SK-N-SH (cell line): ENCODE measurements around the gene NEK2. TPM values are rescaled to one million over a fixed set of nuclear protein-coding genes. Genes with fewer than 3 reads are reported as not detected.

Experiments
- CTCF ChIA-PET: fragments of 300-600, 350-600 bp; formaldehyde crosslinking; extraction: SDS; loops from one replicate; lab custom pipeline; 2021; lab: Yijun Ruan, JAX
- POLR2A ChIA-PET: fragments of 350-600 bp; sonication (Branson Sonifier 250); formaldehyde crosslinking; extraction: SDS; loops from one replicate; lab custom pipeline; 2020; ENCODE audit warnings: antibody characterized with exemption, inconsistent platforms; lab: Yijun Ruan, JAX
- DNase-seq: peaks from one replicate; pipeline ENCODE4 v3.0.0; 2012
- H2AFZ ChIP-seq: fragments of 200-600 bp; sonication (generic); 2 replicates; pipeline ENCODE4 v1.8.1; 2016; ENCODE audit warnings: antibody characterized with exemption, mild to moderate bottlenecking, low read depth
- H3F3A ChIP-seq: fragments of 200-600 bp; sonication (generic); replicated peaks from 2 replicates; pipeline ENCODE3; 2016; ENCODE audit warnings: antibody characterized with exemption, mild to moderate bottlenecking; ENCODE audit not compliant: insufficient read depth
- H3K27ac ChIP-seq, 2 experiments: fragments of 200-500 bp in 1 of 2; fragments of 200-600 bp in 1 of 2; sonication (Bioruptor generic) in 1 of 2; sonication (generic), shearing (Covaris generic) in 1 of 2; 2 replicates each; pipeline versions ENCODE4 v1.5.1 to v1.6.1; 2014 to 2016; ENCODE audit warnings: low read depth in 2 of 2, inconsistent platforms in 1 of 2, low read length in 1 of 2, mild to moderate bottlenecking in 1 of 2, mixed read lengths in 1 of 2
- H3K27me3 ChIP-seq: fragments of 200-600 bp; sonication (generic), shearing (Covaris generic); 2 replicates; pipeline ENCODE4 v1.6.1; 2016; ENCODE audit warnings: mixed run types; ENCODE audit not compliant: insufficient read depth
- H3K36me3 ChIP-seq, 2 experiments: fragments of 200-500 bp in 1 of 2; fragments of 200-600 bp in 1 of 2; sonication (Bioruptor generic) in 1 of 2; sonication (generic) in 1 of 2; replicated peaks in 1 of 2; 2 replicates each; pipeline versions ENCODE3 to v1.5.1; 2014 to 2016; ENCODE audit warnings: low read length in 1 of 2, mild to moderate bottlenecking in 1 of 2; ENCODE audit not compliant: insufficient read depth in 2 of 2, control insufficient read depth in 1 of 2
- H3K4me1 ChIP-seq, 2 experiments: fragments of 200-500 bp in 1 of 2; fragments of 200-600 bp in 1 of 2; sonication (Bioruptor generic) in 1 of 2; sonication (generic), shearing (Covaris generic) in 1 of 2; 2 replicates each; pipeline versions ENCODE4 v1.5.1 to v1.6.1; 2014 to 2016; ENCODE audit warnings: low read depth in 1 of 2, low read length in 1 of 2, mixed run types in 1 of 2; ENCODE audit not compliant: insufficient read depth in 2 of 2, control insufficient read depth in 1 of 2
- H3K4me2 ChIP-seq: fragments of 200-600 bp; sonication (generic), shearing (Covaris generic); 2 replicates; pipeline ENCODE4 v1.6.1; 2017; ENCODE audit warnings: mixed run types
- H3K4me3 ChIP-seq, 2 experiments: fragments of 200-500 bp in 1 of 2; fragments of 200-600 bp in 1 of 2; sonication (Bioruptor generic) in 1 of 2; sonication (generic), shearing (Covaris generic) in 1 of 2; 2 replicates each; pipeline versions ENCODE4 v1.5.1 to v1.8.1; 2014 to 2016; ENCODE audit warnings: low read depth in 2 of 2, inconsistent platforms in 1 of 2, low read length in 1 of 2, mild to moderate bottlenecking in 1 of 2, mixed read lengths in 1 of 2, moderate library complexity in 1 of 2
- H3K79me2 ChIP-seq: fragments of 200-600 bp; sonication (generic); 2 replicates; pipeline ENCODE4 v1.8.1; 2017; ENCODE audit warnings: mild to moderate bottlenecking; ENCODE audit not compliant: insufficient read depth
- H3K9ac ChIP-seq: fragments of 200-600 bp; sonication (generic); 2 replicates; pipeline ENCODE4 v1.6.1; 2017; ENCODE audit warnings: mixed run types
- H3K9me2 ChIP-seq: fragments of 200-600 bp; sonication (generic); 2 replicates; pipeline ENCODE4 v1.6.1; 2017; ENCODE audit warnings: mixed run types
- H3K9me3 ChIP-seq: fragments of 200-600 bp; sonication (generic); 2 replicates; pipeline ENCODE4 v1.6.1; 2017; ENCODE audit warnings: mixed run types, mild to moderate bottlenecking, moderate library complexity
- H4K20me1 ChIP-seq: fragments of 200-600 bp; sonication (generic); 2 replicates; pipeline ENCODE4 v1.6.1; 2017; ENCODE audit warnings: mild to moderate bottlenecking, mixed run types; ENCODE audit not compliant: insufficient read depth
- CHD2 ChIP-seq: fragments of 150-350 bp; IDR thresholded peaks from 2 replicates; pipeline ENCODE4 v1.6.1; 2018; ENCODE audit warnings: low read length; ENCODE audit not compliant: partially characterized antibody
- CTCF ChIP-seq: fragments of 200-600 bp; sonication (generic); IDR thresholded peaks from 2 replicates; pipeline ENCODE4 v1.6.1; 2017; ENCODE audit warnings: antibody characterized with exemption, mild to moderate bottlenecking, moderate library complexity
- ELF1 ChIP-seq: IDR thresholded peaks from 2 replicates; pipeline ENCODE4 v1.4.0; 2012
- EP300 ChIP-seq, 2 experiments: IDR thresholded peaks; 2 replicates each; pipeline versions ENCODE4 v1.4.0 to v1.6.1; 2012; ENCODE audit warnings: borderline replicate concordance in 1 of 2, low read depth in 1 of 2, low read length in 1 of 2
- FOXM1 ChIP-seq: IDR thresholded peaks from 2 replicates; pipeline ENCODE4 v1.4.0; 2012; ENCODE audit warnings: low read depth, mild to moderate bottlenecking
- GATA2 ChIP-seq: sonication (generic); formaldehyde crosslinking; IDR thresholded peaks from 2 replicates; pipeline ENCODE4 v1.5.0; 2020; ENCODE audit warnings: mild to moderate bottlenecking, missing genetic modification reagents
- IRF3 ChIP-seq: fragments of 150-350 bp; IDR thresholded peaks from 2 replicates; pipeline ENCODE4 v1.6.1; 2016; ENCODE audit warnings: mild to moderate bottlenecking, low read depth, low read length
- MAX ChIP-seq: IDR thresholded peaks from 2 replicates; pipeline ENCODE4 v1.4.0; 2012; ENCODE audit warnings: low read depth
- MEF2A ChIP-seq: IDR thresholded peaks from 2 replicates; pipeline ENCODE4 v1.4.0; 2012; ENCODE audit warnings: low read depth, borderline replicate concordance
- POLR2AphosphoS5 ChIP-seq: IDR thresholded peaks from 2 replicates; pipeline ENCODE4 v1.6.1; 2012; ENCODE audit warnings: low read depth, low read length
- RCOR1 ChIP-seq: fragments of 150-350 bp; IDR thresholded peaks from 2 replicates; pipeline ENCODE4 v1.6.1; 2017; ENCODE audit warnings: antibody characterized with exemption, low read length
- RFX5 ChIP-seq: IDR thresholded peaks from 2 replicates; pipeline ENCODE4 v1.6.1; 2012; ENCODE audit warnings: mild to moderate bottlenecking, improper control_type of control experiment, low read length
- SMC3 ChIP-seq: IDR thresholded peaks from 2 replicates; pipeline ENCODE4 v1.6.1; 2012; ENCODE audit warnings: low read depth, low read length, improper control_type of control experiment
- TAF1 ChIP-seq: IDR thresholded peaks from 2 replicates; pipeline ENCODE4 v1.6.1; 2012; ENCODE audit warnings: low read depth, mild to moderate bottlenecking, low read length, moderate library complexity, borderline replicate concordance
- TCF12 ChIP-seq: IDR thresholded peaks from 2 replicates; pipeline ENCODE4 v1.4.0; 2012
- TEAD4 ChIP-seq: IDR thresholded peaks from 2 replicates; pipeline ENCODE4 v1.4.0; 2012; ENCODE audit warnings: mild to moderate bottlenecking, borderline replicate concordance; ENCODE audit not compliant: insufficient read depth
- YY1 ChIP-seq: IDR thresholded peaks from 2 replicates; pipeline ENCODE4 v1.4.0; 2012; ENCODE audit warnings: low read depth, mild to moderate bottlenecking
- ZBTB33 ChIP-seq: IDR thresholded peaks from 2 replicates; pipeline ENCODE4 v1.4.0; 2012; ENCODE audit warnings: low read depth, borderline replicate concordance
- WGBS: methylation state at CpG from one replicate; pipeline ENCODE4 v1.1.6; 2017; ENCODE audit warnings: low lambda C conversion rate; 5-methylcytosine and 5-hydroxymethylcytosine counted together
- polyA plus RNA-seq, 3 experiments: library from polyadenylated mRNA; depleted of rRNA; stranded (reverse); fragments of >200 nt; gene quantifications; 2 replicates each; pipeline ENCODE4 v1.2.3, GENCODE V29; 2012
- TF ChIP-seq, protein P1 (sequence below): fragments of 150-350 bp; IDR thresholded peaks from 2 replicates; pipeline ENCODE4 v1.6.1; 2017; ENCODE audit warnings: antibody characterized with exemption, low read length, low read depth, borderline replicate concordance

NEK2 gene
- polyA plus RNA-seq, 1 of the 3 experiments (the other 2 are of a cell fraction): 9.4 TPM

- CTCF ChIA-PET: interaction anchor here (0.5 to 4.0 kb wide), 6 partner anchors 8 to 282 kb away, joined by 3 to 16 read pairs (median 3); no protein-coding TSS in a partner anchor
- H3K9me3 ChIP-seq: no peaks in the 10 kb centered on the region
- no peaks in the 10 kb centered on the region for H3K9me2 ChIP-seq
- TF ChIP-seq GATA2 (no peak), FOXM1 (no peak), EP300 (IDR thresholded peaks at IDR 0.05; ENCODE audit: borderline replicate concordance in 1 of 2, low read depth in 1 of 2, low read length in 1 of 2) (no peak), ELF1 (no peak), POLR2AphosphoS5 (no peak), IRF3 (no peak), YY1 (no peak), TCF12 (no peak), SMC3 (no peak), TAF1 (no peak), MAX (no peak)
- TF ChIP-seq, protein P1, sequence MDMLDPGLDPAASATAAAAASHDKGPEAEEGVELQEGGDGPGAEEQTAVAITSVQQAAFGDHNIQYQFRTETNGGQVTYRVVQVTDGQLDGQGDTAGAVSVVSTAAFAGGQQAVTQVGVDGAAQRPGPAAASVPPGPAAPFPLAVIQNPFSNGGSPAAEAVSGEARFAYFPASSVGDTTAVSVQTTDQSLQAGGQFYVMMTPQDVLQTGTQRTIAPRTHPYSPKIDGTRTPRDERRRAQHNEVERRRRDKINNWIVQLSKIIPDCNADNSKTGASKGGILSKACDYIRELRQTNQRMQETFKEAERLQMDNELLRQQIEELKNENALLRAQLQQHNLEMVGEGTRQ: no peak
- no peak overlapping the region for H3K9ac ChIP-seq
- DNase-seq: no peak
- H3K36me3 ChIP-seq: no peaks in the 10 kb centered on the region
- H3K4me3 ChIP-seq: no peak overlapping the region
- H3K79me2 ChIP-seq: no peaks in the 10 kb centered on the region
- H3K27me3 ChIP-seq: no peaks in the 10 kb centered on the region
- 100% methylated on average over 4 of the region's 4 CpGs for WGBS
- H3K4me2 ChIP-seq: no peak overlapping the region
- no peaks in the 10 kb centered on the region for H4K20me1 ChIP-seq
- H3F3A ChIP-seq: peaks cover 22% of the 10 kb centered on the region
- no peak overlapping the region for H3K27ac ChIP-seq
- peaks cover 19 to 21% of the 10 kb centered on the region in 2 experiments; a peak in 3 of 4 replicates for H3K4me1 ChIP-seq
- no peak overlapping the region for H2AFZ ChIP-seq
- POLR2A ChIA-PET: no interaction called here
These were observed 41.0 kb downstream of the NEK2 start for GRCh38 chr1:211634461-211634860.

DNA sequence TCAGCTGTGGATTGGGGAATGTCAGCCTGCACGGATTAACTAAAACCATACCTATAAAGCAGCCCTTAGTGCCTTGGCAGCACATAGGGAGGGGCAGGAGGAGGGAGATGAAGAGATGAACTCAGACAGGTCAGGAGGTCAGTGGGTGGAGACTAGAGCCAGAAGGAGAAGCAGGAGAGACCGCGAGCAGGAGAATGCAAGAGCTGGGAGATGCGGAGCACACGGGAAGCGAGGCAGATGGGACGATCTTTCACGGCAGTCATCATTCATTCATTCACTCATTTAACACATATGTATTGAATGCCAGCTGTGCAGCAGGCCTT lies 41.9 kb downstream of the NEK2 start:
- H3K27ac ChIP-seq: peak overlapping the region in 1 of 2 experiments; percentile 63; a peak in 2 of 4 replicates
- POLR2A ChIA-PET: no interaction called here

More for the DNA sequence above, 41.9 kb downstream of the NEK2 start:
- CTCF ChIA-PET: interaction anchor here (0.8 to 4.0 kb wide), 7 partner anchors 9 to 119 kb away, joined by 3 to 16 read pairs (median 3); no protein-coding TSS in a partner anchor
- H3K4me2 ChIP-seq: peak overlapping the region; percentile 17; the same call in 1 of the 2 replicates
- no peaks in the 10 kb centered on the region for H3K36me3 ChIP-seq
- H4K20me1 ChIP-seq: no peaks in the 10 kb centered on the region
- peak overlapping the region; percentile 53; the same call in 1 of the 2 replicates for H2AFZ ChIP-seq
- H3K79me2 ChIP-seq: no peaks in the 10 kb centered on the region
- H3F3A ChIP-seq: peaks cover 14% of the 10 kb centered on the region
- H3K9me2 ChIP-seq: no peaks in the 10 kb centered on the region
- 96% methylated on average over 8 of the region's 8 CpGs for WGBS
- no peaks in the 10 kb centered on the region for H3K9me3 ChIP-seq
- H3K4me3 ChIP-seq: no peak overlapping the region
- H3K27me3 ChIP-seq: no peaks in the 10 kb centered on the region
- TF ChIP-seq RCOR1: no peak
- TF ChIP-seq MEF2A: no peak
- no peak for TF ChIP-seq TEAD4
- no peak for TF ChIP-seq ZBTB33
- no peak for TF ChIP-seq CHD2
- TF ChIP-seq IRF3: no peak
- TF ChIP-seq ELF1: no peak
- TF ChIP-seq CTCF: no peak
- TF ChIP-seq RFX5: no peak
- TF ChIP-seq TAF1: no peak
- no peak for TF ChIP-seq GATA2
- TF ChIP-seq, all 33 proteins: peak for 0
- DNase-seq: no peak
- H3K9ac ChIP-seq: no peak overlapping the region
- peaks cover 15 to 19% of the 10 kb centered on the region in 2 experiments; a peak in 3 of 4 replicates for H3K4me1 ChIP-seq
